Fibroblast of skin of scalp (primary cell): ENCODE data around the gene NKAIN2.

Experiments
- DNase-seq: peaks from one replicate; pipeline ENCODE4 v3.0.0-alpha.2; 2013

NKAIN2 gene

GRCh38 chr6:123808556-123808955 is 4.9 kb downstream of the NKAIN2 start:
- DNase-seq = peak; percentile 4

DNA sequence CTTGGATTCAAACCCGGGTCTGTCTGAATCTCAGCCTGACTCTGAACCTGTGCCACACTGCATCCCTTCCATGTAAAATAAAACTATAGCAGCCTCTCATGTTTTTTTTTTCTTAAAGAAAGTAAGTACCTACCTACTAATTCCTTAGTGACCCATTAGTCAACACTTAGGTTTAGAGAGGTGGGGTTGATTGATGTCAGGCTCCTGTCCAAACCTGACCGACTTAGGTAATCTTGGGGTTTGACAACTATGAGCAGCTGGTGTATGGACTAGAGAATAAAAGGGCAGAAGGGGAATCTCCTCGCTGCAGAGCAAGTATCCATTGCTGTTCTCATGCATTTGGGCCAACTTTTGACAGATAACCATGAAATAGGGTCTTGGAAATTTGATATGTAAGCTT is 6.5 kb downstream of the NKAIN2 start:
- no peak for DNase-seq

DNA sequence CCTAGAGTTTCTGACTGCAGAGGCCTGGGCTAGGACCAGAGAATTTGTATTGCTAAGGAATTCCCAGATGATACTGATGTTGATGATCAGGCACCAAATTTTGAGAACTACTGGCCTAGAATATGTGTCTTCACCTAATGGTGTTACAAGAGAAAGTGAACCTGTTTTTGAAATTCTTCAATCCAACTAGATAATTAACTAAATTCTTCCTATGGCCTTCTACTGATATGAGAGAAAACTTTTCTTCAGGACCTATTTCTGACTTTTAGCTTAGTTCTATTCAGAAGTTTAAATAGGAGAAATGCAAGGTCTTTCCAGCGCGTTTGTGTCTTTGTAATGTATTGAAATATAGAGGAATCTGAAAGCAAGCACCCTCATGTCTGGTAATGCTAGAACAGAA is 7.3 kb downstream of the NKAIN2 start:
- no peak for DNase-seq

DNA sequence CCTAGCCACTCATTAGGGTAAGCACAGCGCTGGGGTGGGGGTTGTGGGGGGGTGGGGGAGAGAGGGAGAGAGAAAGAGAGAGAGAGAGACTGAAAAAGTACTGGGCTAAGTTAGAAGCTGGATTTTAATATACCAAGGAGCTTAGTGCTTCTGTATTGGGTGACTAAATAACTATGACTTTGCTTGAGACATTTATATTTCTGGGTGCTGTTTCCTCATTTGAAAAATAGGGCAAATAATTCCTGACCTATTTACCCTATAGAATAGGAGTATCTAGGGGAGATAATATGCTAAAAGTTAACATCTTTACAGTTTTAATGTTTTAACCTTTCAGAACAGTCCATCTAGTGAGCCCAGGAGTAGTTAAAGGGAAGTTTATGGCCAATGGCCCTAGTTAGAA is 7.7 kb downstream of the NKAIN2 start:
- no peak for DNase-seq

DNA sequence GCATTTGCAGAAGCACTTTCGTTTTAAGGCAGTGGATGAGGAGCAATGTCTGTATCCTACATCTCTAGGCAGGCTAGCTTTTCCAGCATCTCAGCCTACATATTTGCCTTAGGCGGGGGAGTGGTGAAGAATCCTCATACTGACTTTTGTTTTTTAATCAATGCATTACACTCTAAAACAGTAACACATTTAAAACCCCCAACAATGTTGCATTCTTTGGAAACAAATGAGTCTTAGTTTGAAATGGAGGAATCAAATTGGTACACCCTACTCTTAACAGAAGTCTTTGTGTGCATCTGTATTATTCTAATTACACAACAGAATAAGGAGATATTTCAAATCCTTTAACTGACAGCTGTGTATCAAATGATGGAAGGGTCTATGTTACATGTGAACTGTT is 9.0 kb downstream of the NKAIN2 start:
- DNase-seq = no peak

DNA sequence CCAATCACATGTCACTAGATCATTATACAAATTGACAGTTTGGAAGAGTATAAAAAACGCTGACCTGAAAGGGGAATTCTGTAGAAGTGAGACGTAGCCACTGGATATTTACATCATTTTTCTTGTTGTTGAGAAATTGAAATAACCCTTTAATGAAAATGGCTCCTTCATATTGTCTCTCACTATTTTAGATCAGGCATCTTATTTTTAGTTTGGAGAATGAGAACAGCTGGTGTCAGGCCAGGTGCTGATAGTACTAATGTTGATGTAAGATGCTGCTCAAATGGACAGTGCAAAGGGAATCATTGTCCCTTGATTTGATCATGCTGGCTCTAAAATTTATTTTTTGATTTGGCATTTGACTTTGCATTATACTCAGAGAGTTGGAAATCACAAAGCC is 17.4 kb downstream of the NKAIN2 start:
- DNase-seq = no peak

DNA sequence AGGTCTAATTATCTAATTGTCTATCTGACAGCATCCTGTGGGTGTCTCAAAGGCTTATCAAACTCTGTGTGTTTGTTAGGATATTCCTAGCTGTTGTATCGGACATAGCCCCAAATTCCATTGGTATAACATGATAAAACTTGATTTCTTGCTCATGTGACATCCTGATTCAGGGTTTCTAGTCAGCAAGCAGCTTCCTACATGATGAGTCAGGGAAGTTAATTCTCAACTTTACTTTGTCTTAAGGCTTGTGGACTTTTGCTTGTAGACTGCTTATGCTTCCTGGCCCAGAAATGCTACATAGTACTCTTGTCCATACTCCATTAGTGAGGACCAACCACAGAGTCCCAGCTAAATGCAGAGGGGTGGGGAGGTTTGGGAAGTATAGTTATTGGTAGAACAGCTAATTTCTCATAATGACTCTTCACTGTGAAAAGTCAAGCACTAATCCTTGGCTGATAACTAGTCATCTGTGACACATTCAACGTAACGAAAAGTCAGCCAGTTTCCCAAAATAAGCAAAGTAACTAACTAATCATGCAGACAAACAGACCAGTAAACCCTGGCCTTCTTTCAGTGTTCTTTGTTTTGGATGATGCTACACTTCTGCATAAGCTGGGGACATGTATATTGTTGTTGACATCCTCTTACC is 25.8 kb downstream of the NKAIN2 start:
- DNase-seq = peak; percentile 43

DNA sequence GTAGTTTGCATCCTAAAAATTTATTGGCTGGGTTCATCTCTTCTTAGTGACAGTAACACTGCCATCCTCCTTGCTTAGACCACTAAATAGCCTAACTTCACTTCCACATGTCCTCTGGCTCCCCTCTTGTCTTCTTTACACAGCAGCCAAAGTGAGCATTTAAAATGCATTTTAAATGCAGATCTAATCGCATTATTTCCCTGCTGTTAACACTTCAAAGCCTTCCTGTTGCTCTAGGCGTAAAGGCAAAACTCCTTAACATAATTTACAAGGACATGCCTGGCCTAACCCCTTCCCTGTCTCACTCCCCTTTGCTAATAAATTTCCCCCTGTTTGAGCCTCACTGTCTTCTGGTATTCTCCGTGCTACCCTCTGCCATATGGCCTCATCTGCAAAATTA is 26.5 kb downstream of the NKAIN2 start:
- DNase-seq = no peak

GRCh38 chr6:123838505-123839234 is 35.0 kb downstream of the NKAIN2 start:
- DNase-seq = no peak

DNA sequence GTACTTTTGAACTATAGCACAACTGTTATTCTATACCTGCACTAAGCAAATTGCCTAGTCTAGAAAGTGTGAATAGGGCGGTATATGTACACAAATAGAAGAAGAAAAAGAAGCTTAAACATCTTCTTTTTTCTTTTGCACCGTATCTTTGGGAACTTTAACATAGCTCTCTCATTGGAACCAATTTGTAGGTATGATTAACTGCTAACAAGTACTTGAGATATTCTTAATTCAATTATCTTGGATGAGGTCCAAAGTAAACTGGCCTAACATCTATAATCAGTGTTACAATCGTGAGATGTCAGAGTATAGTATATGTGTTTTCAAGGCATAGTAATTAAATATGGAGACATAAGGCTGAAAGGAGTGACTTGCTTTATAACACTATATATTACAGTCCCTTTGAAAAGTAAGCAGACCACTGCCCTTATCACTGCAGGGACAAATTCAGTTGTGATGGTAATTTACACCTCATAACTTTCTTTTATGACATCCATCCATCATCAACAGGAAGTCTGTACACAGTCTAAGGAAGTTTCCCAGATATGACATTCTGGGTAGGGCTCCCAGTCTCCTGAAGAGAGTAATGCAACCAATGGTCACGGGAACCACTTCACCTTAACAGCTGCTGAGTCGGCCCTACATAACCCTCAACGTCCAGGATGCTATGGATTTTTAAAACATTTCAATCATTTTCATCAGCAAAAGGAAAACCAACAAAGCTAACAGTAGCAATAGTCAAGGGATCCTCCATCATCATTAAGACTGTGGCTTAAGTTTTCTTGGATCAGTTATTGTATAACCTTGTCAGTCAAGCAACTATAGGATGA is 37.6 kb downstream of the NKAIN2 start:
- DNase-seq = no peak

DNA sequence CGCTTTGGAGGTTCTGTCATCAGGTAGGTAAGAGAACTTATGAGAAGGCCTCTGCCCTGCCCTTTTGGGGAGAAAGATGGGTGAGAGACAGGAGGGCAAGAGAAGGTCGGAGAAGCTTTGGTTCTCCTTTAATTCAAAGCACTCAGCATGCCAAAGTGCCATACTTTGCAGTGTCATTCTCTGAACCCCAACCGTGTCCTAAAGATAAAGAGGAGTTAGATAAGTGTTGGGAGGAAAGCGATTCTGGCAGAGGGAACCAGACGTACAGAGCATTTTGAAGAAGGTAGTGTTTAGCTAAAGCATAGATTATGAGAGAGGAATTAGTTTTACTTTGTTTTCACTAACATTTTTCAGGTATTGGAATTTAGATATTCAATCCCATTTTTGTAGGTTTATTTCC is 40.3 kb downstream of the NKAIN2 start:
- no peak for DNase-seq

GRCh38 chr6:123848347-123848746 is 44.7 kb downstream of the NKAIN2 start:
- no peak for DNase-seq

DNA sequence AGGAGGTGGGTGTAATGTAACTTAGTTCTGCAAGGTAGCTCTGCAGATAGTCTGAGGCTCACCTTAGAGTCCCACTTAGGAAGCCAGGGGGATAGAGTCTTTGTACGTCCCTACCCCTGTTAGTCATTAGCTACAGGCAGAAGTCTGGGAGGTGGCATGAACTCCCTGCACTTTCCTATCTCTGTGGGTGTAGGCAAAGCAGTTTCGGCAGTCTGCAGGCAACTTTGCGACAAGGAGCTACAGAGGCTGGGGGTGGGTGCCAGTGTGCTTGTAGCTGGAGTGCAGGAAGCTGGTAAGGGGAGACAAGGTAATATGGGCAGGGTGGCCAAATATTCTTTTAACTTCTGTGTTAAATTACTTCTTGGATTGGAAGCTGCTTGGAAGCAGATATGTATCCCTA is 45.7 kb downstream of the NKAIN2 start:
- DNase-seq = no peak

DNA sequence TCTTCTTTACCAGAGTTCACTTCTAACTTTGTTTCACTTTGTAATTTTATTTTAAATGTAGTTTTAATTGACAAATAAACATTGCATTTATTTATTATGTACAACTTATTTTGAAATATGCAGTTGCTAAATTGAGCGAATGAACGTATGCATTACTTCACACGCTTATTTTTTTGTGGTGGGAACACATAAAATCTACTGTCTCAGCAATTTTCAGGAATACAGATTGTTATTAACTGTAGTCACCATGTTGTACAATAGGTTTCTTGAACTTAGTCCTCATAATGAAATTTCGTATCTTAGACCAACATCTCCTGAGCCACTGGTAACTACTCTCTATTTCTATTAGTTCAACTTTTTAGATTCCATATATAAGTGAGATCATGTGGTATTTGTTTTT is 46.9 kb downstream of the NKAIN2 start:
- DNase-seq = no peak

- DNase-seq = no peak
Observed at GRCh38 chr6:123854201-123854600, 50.5 kb downstream of the NKAIN2 start.

- DNase-seq = no peak
Observed at GRCh38 chr6:123855506-123855905, 51.8 kb downstream of the NKAIN2 start.

DNA sequence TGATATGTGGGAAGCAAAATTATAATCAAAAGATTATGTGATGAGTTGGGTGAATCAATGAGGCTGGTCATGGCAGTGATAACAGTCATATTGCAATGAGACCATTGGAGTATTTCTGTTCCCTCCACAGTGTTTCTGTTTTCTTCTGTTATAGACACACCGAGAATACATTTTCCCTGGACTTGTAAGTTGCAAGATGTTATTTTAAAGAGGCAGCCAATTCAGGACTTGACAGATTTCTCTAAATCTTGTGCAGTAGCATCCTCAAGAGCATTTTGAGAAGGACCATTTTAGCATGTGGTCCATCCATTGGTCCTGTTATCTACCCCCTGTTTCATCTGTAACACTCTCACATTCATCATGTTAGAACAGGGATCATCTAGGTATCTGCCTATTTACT is 55.6 kb downstream of the NKAIN2 start:
- DNase-seq = no peak

- no peak for DNase-seq
Observed at GRCh38 chr6:123869334-123869733, 65.7 kb downstream of the NKAIN2 start.

GRCh38 chr6:123873974-123874373 is 70.3 kb downstream of the NKAIN2 start:
- no peak for DNase-seq

- DNase-seq = no peak
Observed at GRCh38 chr6:123875784-123876183, 72.1 kb downstream of the NKAIN2 start.

GRCh38 chr6:123879749-123880148 is 76.1 kb downstream of the NKAIN2 start:
- DNase-seq = no peak

DNA sequence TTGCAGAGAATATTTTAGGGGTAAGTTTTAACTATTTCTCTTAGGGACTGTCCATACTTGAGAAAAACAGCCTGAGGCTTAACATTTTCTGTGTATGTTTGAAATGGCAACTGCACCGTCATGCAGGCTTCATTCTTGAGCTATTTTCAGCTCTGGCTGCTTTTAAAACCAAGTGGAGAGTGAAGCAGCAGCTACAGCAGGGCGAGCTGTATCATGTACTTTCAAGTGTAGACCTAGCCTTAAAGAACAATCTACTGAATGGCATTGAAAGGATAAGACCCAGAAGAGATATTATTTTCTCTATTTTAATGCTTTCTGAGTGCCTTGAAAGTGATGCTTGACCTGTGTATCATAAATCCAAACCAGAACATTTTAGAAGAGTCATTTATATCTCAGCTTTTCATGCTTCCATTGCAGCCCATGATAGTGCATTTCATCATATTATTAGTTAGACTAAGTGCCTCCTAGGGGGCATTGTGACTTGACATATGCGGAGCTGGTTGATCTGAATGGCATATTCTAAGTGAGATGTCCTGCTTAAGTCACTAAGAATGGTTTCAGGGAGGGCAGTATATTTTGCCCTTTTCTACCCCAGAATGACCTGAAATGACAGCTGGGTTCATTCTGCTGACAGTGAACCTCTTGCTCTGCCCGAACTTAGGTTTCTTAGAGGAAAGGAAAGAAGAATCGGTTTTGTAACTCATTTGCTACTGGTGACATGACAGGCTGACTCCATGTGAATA is 85.3 kb downstream of the NKAIN2 start:
- DNase-seq = no peak

GRCh38 chr6:123895346-123895745 is 91.7 kb downstream of the NKAIN2 start:
- no peak for DNase-seq
